H1 (cell line): Measurements from ENCODE around the gene MYBPC3. TPM values are rescaled to one million over a fixed set of nuclear protein-coding genes. Genes with fewer than 3 reads are reported as not detected.

Experiments
- CTCF ChIA-PET: fragments of 300-600 bp; sonication (Branson Sonifier 250); formaldehyde crosslinking; loops from one replicate; lab custom pipeline; 2021; ENCODE audit not compliant: partially characterized antibody; lab: Charles Lee
- POLR2A ChIA-PET: fragments of 300-600 bp; sonication (Branson Sonifier 250); formaldehyde crosslinking; loops from one replicate; lab custom pipeline; 2021; ENCODE audit warnings: inconsistent platforms; ENCODE audit not compliant: partially characterized antibody; lab: Charles Lee
- DNase-seq, 2 experiments: peaks; one replicate each; pipeline versions ENCODE4 v3.0.0 to v3.0.0-alpha.2; 2010 to 2022; ENCODE audit warnings: low spot score in 2 of 2, low read depth in 1 of 2, mixed read lengths in 1 of 2
- FAIRE-seq: peaks from 2 replicates; lab custom pipeline; 2011; peaks lifted over from hg19 to GRCh38; lab: Jason Lieb, UNC
- H2AFZ ChIP-seq: 2 replicates; pipeline ENCODE4 v1.8.1; 2012; ENCODE audit warnings: low read length, inconsistent platforms
- H2AK5ac ChIP-seq: 2 replicates; pipeline ENCODE4 v1.6.1; 2013; ENCODE audit warnings: low read depth, low read length
- H2BK120ac ChIP-seq: replicated peaks from 2 replicates; pipeline ENCODE3; 2013; ENCODE audit warnings: low read depth, low read length, inconsistent platforms
- H2BK12ac ChIP-seq: 2 replicates; pipeline ENCODE4 v1.6.1; 2013; ENCODE audit warnings: low read depth, low read length
- H2BK15ac ChIP-seq: 2 replicates; pipeline ENCODE4 v1.6.1; 2013; ENCODE audit warnings: low read length
- H2BK20ac ChIP-seq: 2 replicates; pipeline ENCODE4 v1.6.1; 2013; ENCODE audit warnings: low read length
- H2BK5ac ChIP-seq: 2 replicates; pipeline ENCODE4 v1.6.1; 2013; ENCODE audit warnings: low read depth, low read length
- H3K14ac ChIP-seq: 2 replicates; pipeline ENCODE4 v1.6.1; 2013; ENCODE audit warnings: inconsistent platforms; ENCODE audit not compliant: insufficient read length
- H3K18ac ChIP-seq: 2 replicates; pipeline ENCODE4 v1.6.1; 2013; ENCODE audit warnings: low read length; ENCODE audit errors: extremely low read depth
- H3K23ac ChIP-seq: 2 replicates; pipeline ENCODE4 v1.6.1; 2013; ENCODE audit warnings: inconsistent platforms; ENCODE audit not compliant: insufficient read length
- H3K23me2 ChIP-seq: 2 replicates; pipeline ENCODE4 v1.6.1; 2013; ENCODE audit warnings: low read depth, low read length
- H3K27ac ChIP-seq: 2 replicates; pipeline ENCODE4 v1.6.1; 2011; ENCODE audit warnings: low read depth, low read length, inconsistent platforms
- H3K27me3 ChIP-seq, 4 experiments: replicated peaks in 1 of 4; 1 replicate in 1 of 4; 2 replicates in 3 of 4; pipeline versions ENCODE4 v1.6.1 to v1.8.1; 2011 to 2013; ENCODE audit warnings: low read length in 3 of 4, mild to moderate bottlenecking in 3 of 4, inconsistent platforms in 2 of 4, mixed read lengths in 2 of 4, moderate library complexity in 1 of 4; ENCODE audit not compliant: control insufficient read depth in 3 of 4, insufficient read depth in 3 of 4; ENCODE audit errors: extremely low read depth in 1 of 4
- H3K36me3 ChIP-seq, 4 experiments: 2 replicates each; pipeline versions ENCODE4 v1.6.1 to v1.8.1; 2011 to 2013; ENCODE audit warnings: mild to moderate bottlenecking in 4 of 4, low read length in 3 of 4, moderate library complexity in 2 of 4, control low read depth in 1 of 4, inconsistent platforms in 1 of 4; ENCODE audit not compliant: insufficient read depth in 4 of 4, control insufficient read depth in 2 of 4
- H3K4ac ChIP-seq: replicated peaks from 2 replicates; pipeline ENCODE3; 2013; ENCODE audit warnings: low read length, low read depth, mixed read lengths, inconsistent platforms; ENCODE audit not compliant: insufficient read length
- H3K4me1 ChIP-seq, 4 experiments: replicated peaks in 1 of 4; 1 replicate in 1 of 4; 2 replicates in 3 of 4; pipeline versions ENCODE4 v1.6.1 to v1.8.1; 2011 to 2013; ENCODE audit warnings: low read length in 3 of 4, inconsistent platforms in 2 of 4, mixed read lengths in 1 of 4; ENCODE audit not compliant: insufficient read depth in 4 of 4, control insufficient read depth in 3 of 4
- H3K4me2 ChIP-seq, 2 experiments: 2 replicates each; pipeline versions ENCODE4 v1.6.1 to v1.8.1; 2011 to 2013; ENCODE audit warnings: low read depth in 2 of 2, low read length in 2 of 2, control low read depth in 1 of 2, inconsistent platforms in 1 of 2, mild to moderate bottlenecking in 1 of 2; ENCODE audit not compliant: insufficient read depth in 1 of 2
- H3K4me3 ChIP-seq, 4 experiments: fragments of 200-600, 300-600 bp in 1 of 4; sonication (generic), shearing (Covaris generic), sonication (Bioruptor Twin) in 1 of 4; 2 replicates each; pipeline versions ENCODE4 v1.5.1 to v1.8.1; 2011 to 2016; ENCODE audit warnings: low read length in 4 of 4, low read depth in 3 of 4, control low read depth in 2 of 4, inconsistent platforms in 2 of 4, mild to moderate bottlenecking in 2 of 4, mixed read lengths in 1 of 4, moderate library complexity in 1 of 4; ENCODE audit not compliant: insufficient read depth in 2 of 4; ENCODE audit errors: extremely low read depth in 1 of 4
- H3K56ac ChIP-seq: replicated peaks from 2 replicates; pipeline ENCODE3; 2013; ENCODE audit warnings: low read depth, mild to moderate bottlenecking, mixed read lengths, low read length, inconsistent platforms; ENCODE audit not compliant: insufficient read length
- H3K79me1 ChIP-seq: 2 replicates; pipeline ENCODE4 v1.6.1; 2013; ENCODE audit warnings: low read depth, low read length, control low read depth
- H3K79me2 ChIP-seq, 2 experiments: 2 replicates each; pipeline versions ENCODE4 v1.6.1 to v1.8.1; 2012 to 2013; ENCODE audit warnings: low read length in 2 of 2, mild to moderate bottlenecking in 2 of 2, inconsistent platforms in 1 of 2; ENCODE audit not compliant: insufficient read depth in 2 of 2, control insufficient read depth in 1 of 2
- H3K9ac ChIP-seq, 4 experiments: replicated peaks in 1 of 4; 1 replicate in 1 of 4; 2 replicates in 3 of 4; pipeline versions ENCODE4 v1.6.1 to v1.8.1; 2011 to 2013; ENCODE audit warnings: low read depth in 3 of 4, low read length in 3 of 4, control low read depth in 2 of 4, mild to moderate bottlenecking in 2 of 4, moderate library complexity in 2 of 4, inconsistent platforms in 1 of 4; ENCODE audit errors: extremely low read depth in 1 of 4
- H3K9me3 ChIP-seq, 2 experiments: 2 replicates each; pipeline versions ENCODE4 v1.6.1 to v1.8.1; 2012 to 2013; ENCODE audit warnings: mild to moderate bottlenecking in 2 of 2, moderate library complexity in 2 of 2, control low read depth in 1 of 2, inconsistent platforms in 1 of 2, low read depth in 1 of 2, low read length in 1 of 2, mixed read lengths in 1 of 2; ENCODE audit not compliant: insufficient read depth in 2 of 2
- H4K20me1 ChIP-seq, 2 experiments: replicated peaks in 1 of 2; 2 replicates each; pipeline versions ENCODE3 to v1.8.1; 2011 to 2013; ENCODE audit warnings: inconsistent platforms in 2 of 2, low read length in 2 of 2, mild to moderate bottlenecking in 1 of 2; ENCODE audit not compliant: insufficient read depth in 2 of 2, control insufficient read depth in 1 of 2
- H4K5ac ChIP-seq: 2 replicates; pipeline ENCODE4 v1.6.1; 2013; ENCODE audit warnings: low read length, low read depth, mixed read lengths, inconsistent platforms; ENCODE audit not compliant: insufficient read length
- H4K8ac ChIP-seq: 2 replicates; pipeline ENCODE4 v1.8.0; 2013; ENCODE audit warnings: mild to moderate bottlenecking, moderate library complexity, low read length, inconsistent platforms; ENCODE audit not compliant: insufficient read depth; ENCODE audit errors: extremely low read depth
- H4K91ac ChIP-seq: replicated peaks from 2 replicates; pipeline ENCODE3; 2013; ENCODE audit warnings: low read length, mixed read lengths, inconsistent platforms; ENCODE audit not compliant: insufficient read length
- BCL11A ChIP-seq, 2 experiments: IDR thresholded peaks; one replicate each; pipeline ENCODE4 v1.6.1; 2011; ENCODE audit warnings: low read depth in 2 of 2, low read length in 2 of 2, mild to moderate bottlenecking in 2 of 2
- CBX5 ChIP-seq: fragments of 300-800, 300-1000 bp; sonication (generic); IDR thresholded peaks from 2 replicates; pipeline ENCODE4 v1.7.1; 2016; ENCODE audit warnings: antibody characterized with exemption, low read length, low read depth
- CEBPB ChIP-seq: IDR thresholded peaks from 2 replicates; pipeline ENCODE4 v1.6.1; 2012; ENCODE audit warnings: low read depth, low read length
- CHD1 ChIP-seq: IDR thresholded peaks from 2 replicates; pipeline ENCODE4 v1.6.1; 2012; ENCODE audit warnings: low read depth, low read length, improper control_type of control experiment
- CREB1 ChIP-seq: IDR thresholded peaks from 2 replicates; pipeline ENCODE4 v1.6.1; 2012; ENCODE audit warnings: inconsistent platforms
- CTBP2 ChIP-seq: IDR thresholded peaks from 2 replicates; pipeline ENCODE4 v1.7.0; 2011; ENCODE audit warnings: borderline replicate concordance, mild to moderate bottlenecking, moderate library complexity, mixed read lengths, low read length; ENCODE audit not compliant: insufficient read depth, insufficient read length
- GABPA ChIP-seq: IDR thresholded peaks from 2 replicates; pipeline ENCODE4 v1.6.1; 2011; ENCODE audit warnings: mild to moderate bottlenecking, low read length, moderate library complexity, borderline replicate concordance; ENCODE audit not compliant: insufficient read depth
- KDM4A ChIP-seq: IDR thresholded peaks from one replicate; pipeline ENCODE4 v1.7.1; 2012; ENCODE audit warnings: low read depth, mild to moderate bottlenecking, moderate library complexity, low read length, inconsistent platforms; ENCODE audit not compliant: severe bottlenecking
- KDM5A ChIP-seq: fragments of 200-600 bp; IDR thresholded peaks from 2 replicates; pipeline ENCODE4 v1.7.1; 2012; ENCODE audit warnings: mild to moderate bottlenecking, low read length, inconsistent platforms, mixed read lengths
- MAX ChIP-seq: IDR thresholded peaks from 2 replicates; pipeline ENCODE4 v1.6.1; 2012; ENCODE audit warnings: inconsistent platforms
- POLR2A ChIP-seq, 2 experiments: IDR thresholded peaks; 1 replicate in 1 of 2; 2 replicates in 1 of 2; pipeline ENCODE4 v1.6.1; 2011; ENCODE audit warnings: low read depth in 2 of 2, low read length in 2 of 2, mild to moderate bottlenecking in 2 of 2; ENCODE audit errors: control extremely low read depth in 1 of 2
- RAD21 ChIP-seq, 2 experiments: IDR thresholded peaks in 1 of 2; conservative IDR thresholded peaks in 1 of 2; 2 replicates each; pipeline ENCODE4 v1.6.1; 2011; ENCODE audit warnings: low read depth in 2 of 2, low read length in 2 of 2, improper control_type of control experiment in 1 of 2, inconsistent platforms in 1 of 2, mild to moderate bottlenecking in 1 of 2, moderate library complexity in 1 of 2
- YY1 ChIP-seq: IDR thresholded peaks from 2 replicates; pipeline ENCODE4 v1.6.1; 2011; ENCODE audit warnings: low read depth, mild to moderate bottlenecking, low read length
- WGBS, 2 experiments: shearing (Covaris generic) in 1 of 2; methylation state at CpG; one replicate each; pipeline versions ENCODE4 v1.1.6 to v1.1.7; 2013 to 2015; ENCODE audit warnings: low lambda C conversion rate in 2 of 2, mixed read lengths in 2 of 2, inconsistent platforms in 1 of 2, low coverage in 1 of 2, missing lambda C conversion rate in 1 of 2; ENCODE audit not compliant: insufficient replicate concordance in 2 of 2, insufficient coverage in 1 of 2, insufficient read length in 1 of 2; ENCODE audit errors: extremely low coverage in 1 of 2, missing lambda C conversion rate in 1 of 2; 5-methylcytosine and 5-hydroxymethylcytosine counted together
- polyA plus RNA-seq, 7 experiments: library from polyadenylated mRNA; depleted of rRNA in 3 of 7; stranded (reverse) in 5 of 7; unstranded in 2 of 7; fragments of >200 nt in 5 of 7; fragments of 200-250 nt in 2 of 7; gene quantifications; 1 replicate in 5 of 7; 2 replicates in 1 of 7; 4 replicates in 1 of 7; pipeline versions ENCODE4 v1.2.1 to v1.2.3, GENCODE V29; 2011 to 2013; ENCODE audit warnings: missing spikeins in 2 of 7, mixed read lengths in 2 of 7
- total RNA-seq: library from RNA; stranded (reverse); fragmentation: NEBNext Ultra II Directional; extraction: Animal tissue kit (Norgen Biotek cat#: 25700); gene quantifications from 2 replicates; pipeline ENCODE4 v1.2.1, GENCODE V29; 2021

Gene MYBPC3
- total and polyA plus RNA-seq, 2 of the 8 experiments (the other 6 are each of a cell fraction or from before 2014, with no cell fraction given) = 0.05 TPM; not detected in 1

- no peak overlapping the region for H3K27ac ChIP-seq
- no peak overlapping the region for H2AK5ac ChIP-seq
- no peak overlapping the region for H4K91ac ChIP-seq
- H2BK15ac ChIP-seq = no peak overlapping the region
- H2BK120ac ChIP-seq = no peak overlapping the region
- H3K4me2 ChIP-seq = no peak overlapping the region
- no peak for FAIRE-seq
- H3K18ac ChIP-seq = no peak overlapping the region
- H3K23me2 ChIP-seq = no peaks in the 10 kb centered on the region
- ChIA-PET POLR2A (interaction anchor here (0.8 kb wide), 1 partner anchor 92 kb away, joined by 3 read pairs; no protein-coding TSS in a partner anchor), CTCF (interaction anchor here (0.6 to 5.5 kb wide), 6 partner anchors 11 to 53 kb away, joined by 3 to 32 read pairs (median 4); no protein-coding TSS in a partner anchor)
- no peak overlapping the region for H4K8ac ChIP-seq
- no peaks in the 10 kb centered on the region for H3K4me1 ChIP-seq
- H3K23ac ChIP-seq = no peak overlapping the region
- no peak overlapping the region for H3K9ac ChIP-seq
- no peak overlapping the region for H2BK12ac ChIP-seq
- H3K36me3 ChIP-seq = peaks cover 0 to 21% (median 8%) of the 10 kb centered on the region in 4 experiments; a peak in 5 of 8 replicates
- no peak overlapping the region for H3K56ac ChIP-seq
- H3K14ac ChIP-seq = no peak overlapping the region
- no peak overlapping the region for H3K4me3 ChIP-seq
- peaks cover 0 to 2% of the 10 kb centered on the region in 2 experiments for H4K20me1 ChIP-seq
- no peaks in the 10 kb centered on the region for H3K79me2 ChIP-seq
- H3K27me3 ChIP-seq = no peaks in the 10 kb centered on the region
- H3K79me1 ChIP-seq = no peaks in the 10 kb centered on the region; the same call in 1 of the 2 replicates
- no peak overlapping the region for H2BK5ac ChIP-seq
- H4K5ac ChIP-seq = no peak overlapping the region
- DNase-seq = no peak
- H3K9me3 ChIP-seq = no peaks in the 10 kb centered on the region
- no peak overlapping the region for H3K4ac ChIP-seq
- H2AFZ ChIP-seq = no peak overlapping the region
- 92% methylated on average over 15 of the region's 15 CpGs; no CpG with 5 or more reads in 1 of the 2 experiments for WGBS, 2 experiments
- H2BK20ac ChIP-seq = no peak overlapping the region
- TF ChIP-seq KDM5A (no peak), GABPA (no peak), CHD1 (no peak), YY1 (no peak), CEBPB (no peak), POLR2A (IDR thresholded peaks at IDR 0.05; ENCODE audit: control extremely low read depth in 1 of 2, low read depth in 2 of 2, low read length in 2 of 2) (no peak), CTBP2 (no peak), CBX5 (no peak), RAD21 (IDR thresholded peaks at IDR 0.05 in 1 of 2, conservative IDR thresholded peaks at IDR 0.05 in 1 of 2; ENCODE audit: low read depth in 2 of 2, low read length in 2 of 2) (no peak), BCL11A (IDR thresholded peaks at IDR 0.05; ENCODE audit: low read depth in 2 of 2, low read length in 2 of 2) (no peak), KDM4A (no peak), MAX (no peak), CREB1 (no peak)
Observed at GRCh38 chr11:47325271-47326041, 27.0 kb downstream of the MYBPC3 start.
